ENCODE results near the gene ZNF569.
"Not testable (repeated sequence)": the region's sequence is repeated elsewhere in the genome, so short reads cannot be mapped to it uniquely, and the experiment has no call there.

ZNF569 gene

GRCh38 chr19:37466798-37467607 lies at the start of gene ZNF569:
ZNF569 (minus strand) TSS chr19:37467444; CDS start chr19:37444921, 22,523 bp downstream.
- peak; percentile 96 for DNase-seq (ENCODE audit: low spot score)

- no peak for DNase-seq (ENCODE audit: low spot score)
Measured at GRCh38 chr19:37513397-37513796, 46.2 kb upstream of the ZNF569 start.

DNA sequence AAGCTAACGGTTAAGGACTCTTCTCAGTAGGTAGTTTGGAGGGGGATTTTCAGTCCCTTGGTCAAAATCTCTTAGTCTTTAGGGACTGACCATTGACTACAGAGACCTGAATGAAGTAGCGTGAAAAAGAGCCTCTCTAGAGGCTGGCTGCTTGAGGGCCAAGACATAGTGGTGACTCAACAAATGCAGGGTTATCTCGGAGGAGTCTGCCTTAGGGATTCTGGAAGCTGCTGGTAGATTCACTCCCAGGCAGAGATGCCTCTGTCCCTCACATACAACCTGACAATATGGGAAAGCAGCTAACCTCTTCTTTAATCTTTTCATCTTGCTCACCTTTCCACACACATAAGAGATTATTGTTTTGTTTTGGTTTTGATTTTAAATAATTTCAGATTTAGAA lies 44.6 kb upstream of the ZNF569 start:
- DNase-seq (ENCODE audit: low spot score) = no peak

- no peak for DNase-seq (ENCODE audit: low spot score)
Measured at GRCh38 chr19:37511186-37511585, 43.9 kb upstream of the ZNF569 start.

DNA sequence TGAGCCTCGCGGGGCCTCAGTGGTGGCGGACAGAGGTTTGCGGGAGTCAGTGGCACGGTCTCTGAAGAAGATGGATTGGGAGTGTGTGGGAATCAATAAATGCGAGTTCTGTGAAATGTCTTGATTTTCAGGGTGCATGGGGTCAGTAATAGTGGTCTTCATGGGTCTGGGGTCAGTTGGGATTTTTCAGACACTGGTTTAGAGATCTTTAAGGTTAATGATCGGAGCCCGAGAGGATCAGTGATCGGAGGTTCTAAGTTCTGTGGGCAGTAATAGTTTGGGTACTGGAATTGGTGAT lies 39.9 kb upstream of the ZNF569 start:
- no peak for DNase-seq (ENCODE audit: low spot score)

DNA sequence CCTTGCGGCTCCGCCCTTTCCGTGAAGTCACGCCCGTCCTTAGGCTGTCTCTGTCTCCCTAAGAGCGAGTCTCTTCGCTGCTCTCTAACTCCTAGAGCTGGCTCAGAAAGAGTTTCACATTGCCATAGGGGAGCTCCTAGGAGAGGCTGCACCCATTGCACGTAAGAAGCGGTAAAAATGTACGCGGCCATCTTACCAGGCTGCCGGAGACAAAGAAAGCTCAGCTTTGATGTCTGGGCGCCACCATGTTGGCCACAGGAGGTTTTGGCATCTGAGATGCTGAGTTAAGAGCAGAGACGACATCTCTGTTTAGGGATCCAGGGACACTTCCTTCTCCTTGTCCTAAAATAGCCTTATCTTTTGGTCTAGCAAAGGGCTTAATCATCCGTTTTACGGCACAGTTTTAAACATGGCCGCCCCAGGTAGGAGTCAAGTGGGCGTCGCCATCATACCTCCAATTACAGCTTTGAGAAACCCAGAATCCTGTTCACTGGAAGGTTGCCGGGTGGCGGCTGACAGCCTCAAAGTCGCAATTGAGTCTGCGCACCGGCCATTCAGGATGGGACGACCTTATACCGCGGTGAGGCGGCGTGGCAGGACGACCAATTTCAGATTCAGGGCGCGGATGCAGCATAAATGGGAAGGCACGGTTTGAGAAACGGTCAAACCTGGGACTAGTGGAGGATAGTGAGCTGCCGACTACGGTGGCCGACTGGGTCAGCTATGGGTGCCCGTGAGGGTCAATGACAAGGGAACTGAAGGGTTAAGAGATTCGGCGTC lies 39.3 kb upstream of the ZNF569 start, which contains the start of gene ZNF793:
TSS of gene ZNF793 (plus strand) at position 553 of the 780 bp plus-strand sequence. CDS start 16,501 bp downstream, outside the sequence.
- peak; percentile 84 for DNase-seq (ENCODE audit: low spot score)

GRCh38 chr19:37505958-37506386 lies 38.7 kb upstream of the ZNF569 start:
- DNase-seq (ENCODE audit: low spot score) = no peak

GRCh38 chr19:37492213-37492612 lies 25.0 kb upstream of the ZNF569 start:
- no peak for DNase-seq (ENCODE audit: low spot score)

- no peak for DNase-seq (ENCODE audit: low spot score)
Measured at GRCh38 chr19:37484406-37485168, 17.3 kb upstream of the ZNF569 start.

DNA sequence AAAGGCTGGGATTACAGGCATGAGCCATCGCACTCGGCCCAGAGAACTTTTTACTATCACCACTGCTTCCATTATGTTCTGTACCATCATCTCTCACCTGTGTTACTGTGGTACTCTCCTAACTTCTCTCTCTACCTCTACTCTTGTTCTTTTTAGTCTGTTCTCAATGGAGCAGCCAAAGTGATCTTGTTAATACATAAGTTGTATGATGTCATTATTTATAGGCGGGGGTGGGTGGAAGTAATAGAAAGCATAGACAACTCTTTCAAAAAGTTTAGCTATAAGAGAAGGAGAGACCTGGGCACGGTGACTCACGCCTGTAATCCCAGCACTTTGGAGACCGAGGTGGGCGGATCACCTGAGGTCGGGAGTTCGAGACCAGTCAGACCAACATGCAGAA lies 4.9 kb upstream of the ZNF569 start:
- no peak for DNase-seq (ENCODE audit: low spot score)

- DNase-seq (ENCODE audit: low spot score) = no peak
Measured at GRCh38 chr19:37470216-37470615, 3.0 kb upstream of the ZNF569 start.

GRCh38 chr19:37468961-37469777 lies 1.9 kb upstream of the ZNF569 start, which contains the start of gene ZNF570:
ZNF570 (plus strand) TSS chr19:37469356; CDS start chr19:37470355, 999 bp downstream.
- peak; percentile 89 for DNase-seq (ENCODE audit: low spot score)

DNA sequence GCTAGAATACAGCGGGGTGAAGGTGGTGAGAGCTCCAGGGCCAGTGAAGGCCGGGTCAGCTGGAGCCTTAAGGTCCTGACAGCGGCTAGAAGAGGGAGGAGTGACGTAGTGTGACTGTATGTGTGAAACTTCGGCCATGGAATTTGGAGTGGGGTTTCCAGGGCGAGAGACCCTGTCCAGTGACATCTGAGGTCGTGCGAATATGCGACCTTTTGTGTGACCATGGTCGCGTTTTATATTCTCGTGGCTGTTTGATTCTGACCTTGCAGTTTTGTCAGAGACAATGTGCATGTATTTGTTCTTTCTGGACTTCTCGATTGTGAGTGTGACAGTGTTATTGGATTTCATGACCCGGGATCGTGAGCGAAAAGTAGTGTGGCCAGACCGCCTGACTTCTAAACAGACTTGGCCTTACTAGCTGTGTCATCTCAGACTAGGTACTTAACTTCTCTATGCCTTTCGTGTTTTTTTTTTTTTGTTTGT lies 405 bp upstream of the ZNF569 start:
- DNase-seq (ENCODE audit: low spot score) = no peak

GRCh38 chr19:37466277-37466797 lies 907 bp downstream of the ZNF569 start:
- DNase-seq (ENCODE audit: low spot score) = no peak

DNA sequence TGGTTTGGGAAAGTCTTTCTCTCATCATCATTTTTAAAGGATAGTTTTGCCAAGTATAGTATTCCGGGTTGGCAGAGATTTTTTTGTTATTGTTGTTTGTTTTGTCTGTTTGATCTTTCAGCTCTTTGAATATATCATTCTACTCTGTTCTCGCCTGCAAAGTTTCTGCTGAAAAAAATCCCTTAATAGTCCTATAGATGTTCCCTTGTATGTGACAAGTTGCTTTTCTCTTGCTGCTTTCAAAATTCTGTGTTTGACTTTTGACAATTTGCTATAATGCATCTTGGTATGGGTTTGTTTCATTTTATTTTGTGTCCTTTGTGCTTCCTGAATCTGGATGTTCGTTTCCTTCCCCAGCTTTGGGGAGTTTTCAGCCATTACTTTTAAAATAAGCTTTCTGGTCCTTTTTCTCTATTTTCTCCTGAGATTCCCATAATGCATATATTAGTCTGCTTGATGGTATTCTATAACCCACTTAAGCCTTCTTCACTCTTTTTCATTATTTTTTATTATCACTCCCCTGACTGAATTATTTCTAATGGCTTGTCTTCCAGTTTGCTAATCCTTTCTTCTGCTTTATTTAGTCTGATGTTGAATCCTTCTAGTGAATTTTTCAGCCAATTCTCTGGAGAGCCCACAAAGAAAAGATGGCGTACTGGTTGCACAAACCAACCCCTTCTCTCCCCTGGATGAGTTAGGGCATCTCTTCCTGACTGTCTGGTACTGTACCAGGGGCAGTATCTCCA lies 14.6 kb downstream of the ZNF569 start:
- no peak for DNase-seq (ENCODE audit: low spot score)

GRCh38 chr19:37413313-37414084 lies 53.7 kb downstream of the ZNF569 start:
- DNase-seq (ENCODE audit: low spot score) = no peak

DNA sequence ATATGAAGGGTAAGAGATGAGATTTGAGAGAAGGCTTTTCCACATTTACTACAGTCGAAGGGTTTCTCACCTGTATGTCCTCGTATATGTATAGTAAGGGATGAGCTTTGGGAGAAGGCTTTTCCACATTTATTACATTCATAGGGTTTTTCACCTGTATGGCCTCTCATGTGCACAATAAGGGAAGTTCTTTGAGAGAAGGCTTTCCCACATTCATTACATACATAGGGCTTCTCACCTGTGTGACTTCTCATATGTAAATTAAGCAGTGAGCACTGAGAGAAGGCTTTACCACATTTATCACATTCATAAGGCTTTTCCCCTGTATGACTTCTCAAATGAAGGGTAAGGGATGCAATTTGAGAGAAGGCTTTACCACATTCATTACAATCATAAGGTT lies 54.5 kb downstream of the ZNF569 start:
- no peak for DNase-seq (ENCODE audit: low spot score)

- not testable (repeated sequence) for DNase-seq (ENCODE audit: low spot score)
Measured at GRCh38 chr19:37406140-37406846, 61.0 kb downstream of the ZNF569 start.

DNA sequence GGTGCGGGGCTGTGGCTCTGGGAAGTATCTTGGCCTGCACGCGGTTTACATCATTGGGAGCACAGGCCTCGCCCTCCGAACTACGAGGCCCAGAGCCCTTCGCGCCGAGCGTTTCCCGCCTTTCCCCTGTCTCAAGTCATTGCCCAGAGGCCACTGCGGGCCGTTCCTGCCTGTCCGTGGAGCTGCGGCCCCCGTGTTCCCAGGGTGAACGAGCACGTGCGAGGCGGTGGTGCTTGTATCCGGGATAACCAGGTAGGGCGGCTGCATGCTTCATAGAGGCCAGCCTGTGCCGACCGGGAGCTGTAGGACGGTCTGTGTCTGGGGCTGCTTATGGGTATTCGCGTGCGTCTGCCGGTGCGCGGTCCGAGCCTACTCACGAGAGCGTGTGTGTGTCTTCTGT lies 63.8 kb downstream of the ZNF569 start:
- no peak for DNase-seq (ENCODE audit: low spot score)
